Neural progenitor cell (in vitro differentiated cells): ENCODE measurements around the gene PPP2R3C.

Source experiments
- CTCF ChIP-seq: fragments of 200-600 bp; sonication (generic); IDR thresholded peaks from 2 replicates; pipeline ENCODE4 v1.5.1; 2017; ENCODE audit warnings: antibody characterized with exemption, mild to moderate bottlenecking
- EZH2 ChIP-seq: fragments of 200-600 bp; sonication (generic); IDR thresholded peaks from 2 replicates; pipeline ENCODE4 v1.6.1; 2017; ENCODE audit warnings: antibody characterized with exemption, mild to moderate bottlenecking, moderate library complexity

GRCh38 chr14:35159742-35160409, 38.1 kb upstream of the PPP2R3C start:
- no peak for TF ChIP-seq CTCF
- TF ChIP-seq EZH2 = no peak
